GM12878 (cell line): ENCODE results near the gene SMIM20. TPM values are rescaled to one million over a fixed set of nuclear protein-coding genes. Genes with fewer than 3 reads are reported as not detected.

Experiments
- ATAC-seq: fragments of 200-7000 bp; cut with Tn5 transposase; 3 replicates; pipeline ENCODE4 v1.9.1; 2020; ENCODE audit warnings: mild to moderate bottlenecking, moderate library complexity
- BruUV-seq: library from RNA; stranded (reverse); fragments of 400-500 nt; replicated peaks from 2 replicates; lab custom pipeline; 2021; lab: Mats Ljungman, UMichigan
- CTCF ChIA-PET: fragments of 300-600 bp; sonication (Branson Sonifier 250); formaldehyde crosslinking; extraction: SDS; loops from one replicate; lab custom pipeline; 2021; ENCODE audit warnings: inconsistent platforms; lab: Yijun Ruan, JAX
- POLR2A ChIA-PET: fragments of 350-600 bp; formaldehyde crosslinking; extraction: SDS; loops from one replicate; lab custom pipeline; 2021; ENCODE audit warnings: inconsistent platforms; lab: Charles Lee
- RAD21 ChIA-PET: fragments of 300-600 bp; sonication (Branson Sonifier 250); formaldehyde crosslinking; loops from one replicate; lab custom pipeline; 2023; ENCODE audit warnings: antibody characterized with exemption; ENCODE audit not compliant: unreplicated experiment; lab: Charles Lee
- SMC1A ChIA-PET: fragments of 300-600 bp; sonication (Branson Sonifier 250); formaldehyde crosslinking; loops from one replicate; lab custom pipeline; 2023; ENCODE audit not compliant: unreplicated experiment, uncharacterized antibody; lab: Charles Lee
- DNase-seq: peaks from one replicate; pipeline ENCODE4 v3.0.0-alpha.2; 2011; ENCODE audit warnings: low read depth, low spot score
- FAIRE-seq: peaks from 3 replicates; lab custom pipeline; 2011; peaks lifted over from hg19 to GRCh38; lab: Jason Lieb, UNC
- H2AFZ ChIP-seq: 2 replicates; pipeline ENCODE4 v1.6.0; 2011; ENCODE audit warnings: low read depth, low read length, control low read depth; ENCODE audit not compliant: control insufficient read depth
- H3K27ac ChIP-seq: 2 replicates; pipeline ENCODE4 v1.5.1; 2011; ENCODE audit warnings: control low read depth; ENCODE audit not compliant: control insufficient read depth, insufficient read depth
- H3K27me3 ChIP-seq, 2 experiments: replicated peaks in 1 of 2; 2 replicates each; pipeline versions ENCODE4 v1.6.0 to v1.6.1; 2011; ENCODE audit warnings: low read length in 1 of 2; ENCODE audit not compliant: control insufficient read depth in 2 of 2, insufficient read depth in 2 of 2
- H3K36me3 ChIP-seq, 2 experiments: 2 replicates each; pipeline ENCODE4 v1.5.1; 2011; ENCODE audit warnings: low read length in 1 of 2; ENCODE audit not compliant: control insufficient read depth in 2 of 2, insufficient read depth in 2 of 2
- H3K4me1 ChIP-seq: 2 replicates; pipeline ENCODE4 v1.6.1; 2011; ENCODE audit warnings: mild to moderate bottlenecking, low read length, moderate library complexity, mixed read lengths; ENCODE audit not compliant: control insufficient read depth, insufficient read depth
- H3K4me2 ChIP-seq: 2 replicates; pipeline ENCODE4 v1.6.0; 2011; ENCODE audit warnings: control low read depth; ENCODE audit not compliant: control insufficient read depth, insufficient read depth
- H3K4me3 ChIP-seq: fragments of 200-600 bp; sonication (generic); 2 replicates; pipeline ENCODE4 v1.5.1; 2016
- H3K79me2 ChIP-seq: 2 replicates; pipeline ENCODE4 v1.6.0; 2011; ENCODE audit warnings: low read length; ENCODE audit not compliant: control insufficient read depth, insufficient read depth
- H3K9ac ChIP-seq: 2 replicates; pipeline ENCODE4 v1.8.0; 2011; ENCODE audit warnings: low read length, control low read depth, mixed read lengths; ENCODE audit not compliant: control insufficient read depth, insufficient read depth
- H3K9me3 ChIP-seq: replicated peaks from 3 replicates; pipeline ENCODE4 v1.5.1; 2011; ENCODE audit warnings: mild to moderate bottlenecking, low read length; ENCODE audit not compliant: control insufficient read depth, insufficient read depth
- H4K20me1 ChIP-seq: 2 replicates; pipeline ENCODE4 v1.6.0; 2011; ENCODE audit not compliant: control insufficient read depth, insufficient read depth
- EED ChIP-seq: sonication (generic); IDR thresholded peaks from 2 replicates; pipeline ENCODE4 v1.6.1; 2016; ENCODE audit warnings: antibody characterized with exemption, low read depth
- GATAD2B ChIP-seq: fragments of 450-650 bp; conservative IDR thresholded peaks from 2 replicates; pipeline ENCODE4 v1.6.1; 2017; ENCODE audit warnings: low read depth, mild to moderate bottlenecking, moderate library complexity
- HCFC1 ChIP-seq: fragments of 150-350 bp; IDR thresholded peaks from 2 replicates; pipeline ENCODE4 v1.6.1; 2014; ENCODE audit warnings: low read length
- MEF2A ChIP-seq: IDR thresholded peaks from 2 replicates; pipeline ENCODE4 v1.6.1; 2011; ENCODE audit warnings: low read depth, mild to moderate bottlenecking, low read length, moderate library complexity; ENCODE audit not compliant: insufficient read depth
- MEF2B ChIP-seq: fragments of 450-650 bp; IDR thresholded peaks from 2 replicates; pipeline ENCODE4 v1.6.1; 2018; ENCODE audit warnings: mild to moderate bottlenecking, moderate library complexity; ENCODE audit not compliant: partially characterized antibody, poor library complexity, severe bottlenecking
- RUNX3 ChIP-seq: IDR thresholded peaks from 2 replicates; pipeline ENCODE4 v1.6.1; 2012; ENCODE audit warnings: low read length, inconsistent platforms
- in situ Hi-C: fragments of 300-500 bp; cut with MboI; formaldehyde crosslinking; loops from 9 replicates; pipeline ENCODE4 v1.14.3; 2018; ENCODE audit warnings: mixed read lengths
- intact Hi-C: fragments of 100-400 bp; cut with micrococcal nuclease; formaldehyde crosslinking; loops from one replicate; pipeline ENCODE4 v1.14.2; 2022; ENCODE audit not compliant: unreplicated experiment
- polyA plus RNA-seq, 11 experiments: library from polyadenylated mRNA; depleted of rRNA in 4 of 11; unstranded in 6 of 11; stranded (reverse) in 5 of 11; fragments of >200 nt; fragmentation: Nextera tagmentation in 4 of 11; fragmentation: Illumina TruSeq in 1 of 11; extraction: Ambion mirVana in 4 of 11; extraction: Trizol in 1 of 11; gene quantifications; 1 replicate in 1 of 11; 2 replicates in 10 of 11; pipeline versions ENCODE4 v1.2.1 to v1.2.3, GENCODE V29; 2011 to 2016; ENCODE audit warnings: inconsistent platforms in 2 of 11, missing spikeins in 2 of 11, low read depth in 1 of 11
- total RNA-seq, 4 experiments: library from RNA; depleted of rRNA in 3 of 4; stranded (reverse); fragments of >200 nt in 3 of 4; fragmentation: Illumina TruSeq in 1 of 4; extraction: Trizol in 1 of 4; gene quantifications; 2 replicates each; pipeline versions ENCODE4 v1.2.1 to v1.2.3, GENCODE V29; 2013 to 2021
- TF ChIP-seq, protein P1 (sequence below): IDR thresholded peaks from 2 replicates; pipeline ENCODE4 v1.6.1; 2011; ENCODE audit warnings: low read depth, low read length, improper control_type of control experiment, borderline replicate concordance

Gene SMIM20
- total and polyA plus RNA-seq, 10 of the 15 experiments (the other 5 are each of a cell fraction or from before 2014, with no cell fraction given): 17.3 to 38.0 (median 28.8) TPM

DNA sequence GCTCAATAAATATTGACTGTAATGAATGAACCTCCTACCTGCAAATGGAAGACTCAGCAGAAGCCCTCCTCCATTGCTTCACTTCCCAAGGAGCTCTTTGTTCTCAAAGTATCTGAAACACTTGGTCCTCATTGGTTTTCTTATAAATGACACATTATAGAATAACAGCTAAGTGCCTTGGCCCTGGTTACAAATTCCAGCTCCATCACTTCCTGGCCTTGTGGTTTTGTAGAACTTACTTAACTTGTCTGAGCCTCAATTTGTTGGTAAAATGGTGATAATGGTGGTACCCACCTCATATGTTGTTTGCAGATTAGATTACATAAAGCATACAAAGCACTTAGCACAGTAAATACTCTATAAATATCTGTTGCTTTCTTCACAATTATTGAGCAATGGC is 25.2 kb upstream of the SMIM20 start:
- no peaks in the 10 kb centered on the region for H4K20me1 ChIP-seq
- peaks cover 7% of the 10 kb centered on the region for H3K4me1 ChIP-seq
- no peak overlapping the region for H3K4me3 ChIP-seq
- ATAC-seq (no peak), DNase-seq (no peak), FAIRE-seq (no peak)
- no TSS peak for BruUV-seq
- no peak overlapping the region for H3K27ac ChIP-seq
- in situ Hi-C loops: no loop called here
- no peak overlapping the region for H3K9ac ChIP-seq
- H3K36me3 ChIP-seq: no peaks in the 10 kb centered on the region
- no peak overlapping the region for H2AFZ ChIP-seq
- H3K9me3 ChIP-seq: no peaks in the 10 kb centered on the region
- RAD21 ChIA-PET: no interaction called here
- H3K79me2 ChIP-seq: no peaks in the 10 kb centered on the region
- no peaks in the 10 kb centered on the region for H3K27me3 ChIP-seq
- SMC1A ChIA-PET: interaction anchor here (0.8 to 1.6 kb wide), 4 partner anchors 12 to 23 kb away, joined by 3 to 4 read pairs (median 3); no protein-coding TSS in a partner anchor
- CTCF ChIA-PET: no interaction called here
- intact Hi-C loops: no loop called here
- POLR2A ChIA-PET: interaction anchor here (1.1 kb wide), 1 partner anchor 11 kb away, joined by 3 read pairs; no protein-coding TSS in a partner anchor
- H3K4me2 ChIP-seq: no peak overlapping the region
- TF ChIP-seq RUNX3: no peak
- TF ChIP-seq, protein P1, sequence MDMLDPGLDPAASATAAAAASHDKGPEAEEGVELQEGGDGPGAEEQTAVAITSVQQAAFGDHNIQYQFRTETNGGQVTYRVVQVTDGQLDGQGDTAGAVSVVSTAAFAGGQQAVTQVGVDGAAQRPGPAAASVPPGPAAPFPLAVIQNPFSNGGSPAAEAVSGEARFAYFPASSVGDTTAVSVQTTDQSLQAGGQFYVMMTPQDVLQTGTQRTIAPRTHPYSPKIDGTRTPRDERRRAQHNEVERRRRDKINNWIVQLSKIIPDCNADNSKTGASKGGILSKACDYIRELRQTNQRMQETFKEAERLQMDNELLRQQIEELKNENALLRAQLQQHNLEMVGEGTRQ: no peak
- no peak for TF ChIP-seq GATAD2B
- TF ChIP-seq HCFC1: no peak
- no peak for TF ChIP-seq MEF2B
- TF ChIP-seq EED: no peak
- TF ChIP-seq MEF2A: no peak
